Ramos (cell line): ENCODE results near the gene ZNF524.

Source experiments
- in situ Hi-C: fragments of 300-500 bp; cut with MboI; formaldehyde crosslinking; loops from one replicate; pipeline ENCODE4 v1.14.3; 2022; ENCODE audit warnings: low sequenced_read_pairs; ENCODE audit not compliant: unreplicated experiment

Gene ZNF524

GRCh38 chr19:55616395-55616875 is 16.3 kb downstream of the ZNF524 start:
- in situ Hi-C loops = no loop called here

GRCh38 chr19:55617426-55617825 is 17.3 kb downstream of the ZNF524 start:
- in situ Hi-C loops = no loop called here

DNA sequence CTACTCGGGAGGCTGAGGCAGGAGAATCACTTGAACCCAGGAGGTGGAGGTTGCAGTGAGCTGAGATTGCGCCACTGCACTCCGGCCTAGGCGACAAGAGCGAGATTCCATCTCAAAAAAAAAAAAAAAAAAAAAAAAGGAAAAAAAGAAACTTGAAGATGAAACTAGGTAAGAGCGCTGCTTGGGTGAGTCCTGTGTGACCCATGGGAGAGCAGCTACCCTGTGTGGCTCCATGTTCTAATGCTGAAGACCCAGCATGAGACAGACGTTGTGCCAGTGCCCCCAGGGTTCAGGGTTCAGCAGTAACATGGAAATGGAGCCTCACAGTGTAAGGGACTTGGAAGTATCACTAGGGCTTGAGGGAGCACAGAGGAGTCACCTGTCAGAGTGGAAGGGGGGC is 18.3 kb downstream of the ZNF524 start:
- in situ Hi-C loops = no loop called here

GRCh38 chr19:55619286-55619685 is 19.2 kb downstream of the ZNF524 start:
- in situ Hi-C loops = no loop called here

DNA sequence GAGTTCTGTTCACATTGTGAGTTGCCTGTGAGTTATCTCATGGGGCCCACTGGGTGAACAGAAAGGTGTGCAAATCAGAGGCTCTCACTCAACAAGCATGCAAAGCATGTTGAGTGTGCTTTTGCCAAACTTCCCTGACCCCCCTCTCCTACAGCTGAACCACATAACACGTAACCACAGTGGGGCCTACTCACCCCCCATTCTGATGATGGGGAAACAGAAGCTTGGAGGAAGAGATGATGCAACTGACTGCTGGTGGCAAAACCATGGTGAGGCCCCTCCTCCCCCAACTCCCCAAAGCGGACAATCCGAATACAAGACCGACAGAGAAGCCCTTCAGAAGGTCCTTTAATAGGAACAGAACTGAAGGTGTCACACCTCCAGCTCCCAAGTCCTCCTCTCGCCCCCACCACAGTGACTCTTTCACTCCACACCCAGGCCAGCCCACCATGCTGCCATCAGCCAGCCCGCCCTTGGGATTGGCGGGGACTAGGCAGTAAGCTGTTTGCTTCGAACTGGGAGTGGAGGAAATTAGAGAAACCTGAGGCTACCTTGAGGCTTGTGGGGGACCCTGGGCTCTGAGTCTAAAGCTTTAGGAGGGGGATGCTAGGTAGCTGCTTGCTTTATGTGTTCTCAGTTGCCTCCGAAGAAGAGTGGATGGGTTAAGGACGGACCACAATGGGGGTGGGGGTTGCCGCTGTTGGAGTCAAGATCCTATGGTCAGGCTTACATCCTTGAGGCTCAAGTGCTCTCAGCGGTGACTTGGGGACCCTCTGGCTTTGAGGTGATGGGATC is 20.5 kb downstream of the ZNF524 start:
- in situ Hi-C loops = no loop called here

GRCh38 chr19:55621205-55621672 is 21.2 kb downstream of the ZNF524 start:
- in situ Hi-C loops = no loop called here

DNA sequence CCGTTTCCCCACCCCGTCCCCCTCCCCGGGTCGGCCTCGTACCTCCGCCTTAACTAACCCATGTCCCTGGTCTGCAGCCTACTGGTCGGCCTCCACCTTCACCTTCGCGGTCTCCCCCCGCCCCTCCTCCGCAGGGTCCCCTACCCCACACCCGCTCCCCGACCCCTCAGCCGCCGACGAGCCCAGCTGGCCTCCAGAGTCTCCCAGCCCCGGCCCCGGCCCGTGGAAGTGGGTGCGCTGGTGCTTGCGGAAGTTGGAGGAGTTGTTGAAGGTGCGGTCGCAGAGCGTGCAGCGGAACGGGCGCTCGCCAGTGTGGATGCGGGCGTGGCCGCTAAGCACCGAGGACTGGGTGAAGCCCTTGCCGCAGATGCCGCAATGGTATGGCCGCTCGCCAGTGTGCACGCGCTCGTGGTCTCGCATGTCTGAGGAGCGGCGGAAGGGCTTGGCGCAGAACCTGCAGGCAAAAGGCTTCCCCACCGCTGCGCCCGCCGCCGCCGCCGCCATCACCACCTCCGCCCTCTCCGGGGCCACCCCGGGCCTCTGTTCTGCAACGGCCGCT is 21.7 kb downstream of the ZNF524 start:
- in situ Hi-C loops = no loop called here

DNA sequence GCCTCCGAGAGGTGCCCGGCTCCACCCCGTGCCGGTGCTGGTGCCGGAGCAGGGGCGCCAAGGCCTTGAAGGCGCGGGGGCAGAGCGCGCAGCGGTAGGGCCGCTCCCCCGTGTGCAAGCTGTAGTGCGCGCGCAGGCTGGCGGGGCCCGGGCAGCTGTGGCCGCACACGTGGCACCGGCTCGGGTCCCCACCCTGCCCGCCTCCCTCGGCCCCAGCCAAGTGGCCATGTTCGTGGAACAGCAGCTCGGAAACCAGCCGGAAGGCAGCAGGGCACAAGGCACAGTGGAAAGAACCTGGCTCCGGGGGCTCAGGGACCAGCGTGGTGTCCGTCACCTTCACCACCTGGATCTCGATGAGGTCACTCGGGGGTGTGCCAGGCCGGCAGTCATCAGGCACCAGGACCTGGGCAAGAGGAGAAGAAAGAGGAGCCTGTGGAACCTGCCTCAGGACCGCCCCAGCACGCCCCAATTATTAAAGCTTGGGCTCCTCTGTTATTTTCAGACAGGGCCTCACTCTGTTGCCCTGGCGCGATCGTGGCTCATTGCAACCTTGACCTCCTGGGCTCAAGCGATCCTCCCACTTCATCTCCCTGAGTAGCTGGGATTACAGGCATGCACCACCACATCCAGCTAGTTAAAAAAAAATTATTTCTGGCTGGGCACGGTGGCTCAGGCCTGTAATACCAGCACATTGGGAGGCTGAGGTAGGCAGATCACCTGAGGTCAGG is 22.3 kb downstream of the ZNF524 start:
- in situ Hi-C loops = no loop called here

DNA sequence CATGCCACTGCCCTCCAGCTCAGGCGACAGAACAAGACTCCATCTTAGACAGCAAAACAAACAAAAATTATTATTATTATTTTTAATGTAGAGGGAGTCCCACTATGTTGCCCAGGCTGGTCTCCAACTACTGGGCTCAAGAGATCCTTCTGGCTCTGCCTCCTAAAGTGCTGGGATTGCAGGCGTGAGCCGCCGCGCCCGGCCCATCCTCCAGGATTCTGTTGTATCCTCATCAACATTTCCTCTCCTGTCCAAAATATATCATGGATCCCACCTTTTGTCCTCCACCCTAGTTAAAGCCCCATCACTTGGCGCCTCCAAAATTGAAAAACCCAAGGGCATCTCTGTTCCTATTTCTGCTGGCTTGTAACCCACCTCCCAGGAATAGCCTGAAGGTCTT is 23.0 kb downstream of the ZNF524 start:
- in situ Hi-C loops = no loop called here

GRCh38 chr19:55623561-55623960 is 23.5 kb downstream of the ZNF524 start:
- in situ Hi-C loops = no loop called here

GRCh38 chr19:55624109-55625003 is 24.3 kb downstream of the ZNF524 start, which contains the start of gene ZNF784:
ZNF784 (minus strand) TSS chr19:55624566; CDS start chr19:55624561, 5 bp downstream.
- in situ Hi-C loops = loop anchor here (5.0 to 25.0 kb wide), 2 partner anchors 107 to 337 kb away; partner anchors contain the start of genes BRSK1 and HSPBP1

GRCh38 chr19:55625004-55625326 is 24.9 kb downstream of the ZNF524 start:
- in situ Hi-C loops = loop anchor here (5.0 to 25.0 kb wide), 2 partner anchors 108 to 338 kb away; partner anchors contain the start of genes BRSK1 and HSPBP1

DNA sequence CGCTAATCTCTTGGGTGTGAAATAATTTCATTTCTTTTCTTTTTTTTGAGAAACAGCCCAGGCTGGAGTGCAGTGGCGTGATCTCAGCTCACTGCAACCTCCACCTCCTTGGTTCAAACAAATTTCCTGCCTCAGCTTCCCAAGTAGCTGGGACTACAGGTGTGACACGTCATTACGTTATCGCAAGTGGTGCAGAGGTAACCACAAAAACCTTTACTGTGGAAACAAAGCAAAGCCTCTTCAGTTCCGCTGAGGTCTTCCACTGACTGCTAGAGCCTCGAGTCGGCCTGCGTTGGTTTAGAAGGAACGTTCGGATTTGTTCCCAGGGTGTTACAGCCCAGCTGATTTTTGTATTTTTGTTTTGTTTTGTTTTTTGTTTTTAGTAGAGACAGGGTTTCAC is 26.3 kb downstream of the ZNF524 start:
- in situ Hi-C loops = loop anchor here (5.0 to 25.0 kb wide), 2 partner anchors 109 to 339 kb away; partner anchors contain the start of genes BRSK1 and HSPBP1

- in situ Hi-C loops = loop anchor here (25.0 kb wide), 1 partner anchor 345 kb away; the partner anchor contains the start of genes BRSK1 and HSPBP1
These were observed 32.4 kb downstream of the ZNF524 start for GRCh38 chr19:55632463-55632834.

- in situ Hi-C loops = loop anchor here (25.0 kb wide), 1 partner anchor 347 kb away; the partner anchor contains the start of genes BRSK1 and HSPBP1
These were observed 33.8 kb downstream of the ZNF524 start for GRCh38 chr19:55633861-55634260.

GRCh38 chr19:55635334-55635717 is 35.2 kb downstream of the ZNF524 start:
- in situ Hi-C loops = loop anchor here (5.0 to 25.0 kb wide), 2 partner anchors 172 to 348 kb away; partner anchors contain the start of genes BRSK1 and HSPBP1

GRCh38 chr19:55635856-55636440 is 35.9 kb downstream of the ZNF524 start:
- in situ Hi-C loops = loop anchor here (5.0 to 25.0 kb wide), 2 partner anchors 171 to 349 kb away; partner anchors contain the start of genes BRSK1 and HSPBP1

DNA sequence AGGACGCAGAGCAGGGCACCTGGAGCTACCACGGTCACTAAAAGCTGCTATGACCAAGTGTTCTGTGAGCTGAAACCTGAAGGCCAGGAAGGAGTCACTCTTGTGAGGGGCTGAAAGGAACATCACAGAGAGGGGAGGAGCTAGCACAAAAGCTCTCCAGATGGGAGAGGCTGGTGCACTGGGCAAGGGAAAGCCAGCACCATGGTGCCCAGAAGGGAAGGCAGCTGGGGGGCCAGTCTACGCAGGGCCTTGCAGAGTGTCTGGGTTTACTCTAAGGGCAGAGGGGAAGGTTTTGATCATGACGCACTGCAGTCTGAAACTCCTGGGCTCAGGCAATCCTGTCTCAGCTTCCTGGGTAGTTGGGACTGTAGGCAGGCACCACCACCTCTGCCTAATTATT is 36.6 kb downstream of the ZNF524 start:
- in situ Hi-C loops = loop anchor here (5.0 to 25.0 kb wide), 2 partner anchors 171 to 349 kb away; partner anchors contain the start of genes BRSK1 and HSPBP1

DNA sequence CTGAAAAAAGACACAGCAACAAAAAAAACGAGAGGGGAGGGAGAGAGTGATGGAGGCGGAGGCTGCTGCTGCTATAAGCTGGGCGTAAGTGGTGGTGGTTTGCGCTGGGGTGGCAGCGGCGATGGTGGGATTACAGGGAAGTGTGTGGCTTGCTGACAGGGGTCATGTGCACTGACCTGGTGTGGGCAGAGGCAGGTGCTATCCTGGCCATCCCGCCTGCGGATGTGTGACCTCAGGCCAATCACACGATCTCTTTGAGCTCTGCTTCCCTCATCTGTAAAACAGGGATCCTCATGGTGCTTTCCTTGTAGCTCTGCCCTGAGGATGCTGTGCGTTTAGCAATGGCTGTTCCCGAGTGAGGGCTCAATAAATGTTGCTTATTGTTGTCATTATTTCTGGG is 37.4 kb downstream of the ZNF524 start:
- in situ Hi-C loops = loop anchor here (5.0 to 25.0 kb wide), 2 partner anchors 170 to 350 kb away; partner anchors contain the start of genes BRSK1 and HSPBP1
